Cardiac muscle cell (in vitro differentiated cells and primary cell): ENCODE measurements around the gene ACTL7B. TPM values are rescaled to one million over a fixed set of nuclear protein-coding genes. Genes with fewer than 3 reads are reported as not detected.
"Not testable (repeated sequence)": the region's sequence is repeated elsewhere in the genome, so short reads cannot be mapped to it uniquely, and the experiment has no call there.

Experiments used
- DNase-seq, 2 donors: peaks; one replicate each; pipeline versions ENCODE4 v3.0.0 to v3.0.0-alpha.2; 2010 to 2017; ENCODE audit warnings: low read depth in 1 of 2, low spot score in 1 of 2
- H3K27ac ChIP-seq: fragments of 200-600 bp; sonication (generic); 2 replicates; pipeline ENCODE4 v1.5.1; 2016
- H3K27me3 ChIP-seq: fragments of 200-600 bp; sonication (generic); 2 replicates; pipeline ENCODE4 v1.6.0; 2016; ENCODE audit warnings: control low read depth
- H3K36me3 ChIP-seq: fragments of 200-600 bp; sonication (generic); 2 replicates; pipeline ENCODE4 v1.5.1; 2016; ENCODE audit warnings: control low read depth
- H3K4me1 ChIP-seq: fragments of 200-600 bp; sonication (generic); 2 replicates; pipeline ENCODE4 v1.8.1; 2017; ENCODE audit warnings: low read depth, mild to moderate bottlenecking, mixed run types
- H3K4me3 ChIP-seq: fragments of 200-600 bp; sonication (generic); 2 replicates; pipeline ENCODE4 v1.5.1; 2016; ENCODE audit warnings: mild to moderate bottlenecking
- H3K9me3 ChIP-seq: fragments of 200-600 bp; sonication (generic); 2 replicates; pipeline ENCODE4 v1.5.1; 2017; ENCODE audit warnings: low read depth, mild to moderate bottlenecking, control low read depth
- CTCF ChIP-seq: IDR thresholded peaks from 2 replicates; pipeline ENCODE4 v1.5.1; 2012; ENCODE audit warnings: low read depth, mild to moderate bottlenecking, low read length
- polyA plus RNA-seq: library from polyadenylated mRNA; unstranded; fragments of >200 nt; fragmentation: Nextera tagmentation; extraction: Ambion mirVana; gene quantifications from 2 replicates; pipeline ENCODE4 v1.2.1, GENCODE V29; 2016
- total RNA-seq: library from RNA; depleted of rRNA; stranded (reverse); fragments of >200 nt; gene quantifications from 2 replicates; pipeline ENCODE4 v1.2.3, GENCODE V29; 2016

ACTL7B gene
- total and polyA plus RNA-seq, 2 experiments from 2014 or later, result not detected

GRCh38 chr9:108845947-108846346, 9.8 kb downstream of the ACTL7B start:
- no peak for DNase-seq
- H3K9me3 ChIP-seq, result no peaks in the 10 kb centered on the region
- H3K4me1 ChIP-seq, result no peaks in the 10 kb centered on the region
- no peak for TF ChIP-seq CTCF
- no peak overlapping the region for H3K4me3 ChIP-seq
- no peaks in the 10 kb centered on the region for H3K27me3 ChIP-seq
- no peaks in the 10 kb centered on the region for H3K36me3 ChIP-seq
- H3K27ac ChIP-seq, result no peak overlapping the region

GRCh38 chr9:108845507-108845906, 10.3 kb downstream of the ACTL7B start:
- Histone ChIP-seq H3K27me3 (no peaks in the 10 kb centered on the region), H3K27ac (no peak overlapping the region), H3K36me3 (no peaks in the 10 kb centered on the region), H3K4me1 (no peaks in the 10 kb centered on the region), H3K9me3 (no peaks in the 10 kb centered on the region), H3K4me3 (no peak overlapping the region)
- TF ChIP-seq CTCF, result no peak
- DNase-seq, result no peak

GRCh38 chr9:108844856-108845255, 10.9 kb downstream of the ACTL7B start:
- no peak for DNase-seq
- no peak overlapping the region for H3K4me3 ChIP-seq
- no peak overlapping the region for H3K27ac ChIP-seq
- H3K27me3 ChIP-seq, result no peaks in the 10 kb centered on the region
- TF ChIP-seq CTCF, result no peak
- no peaks in the 10 kb centered on the region for H3K9me3 ChIP-seq
- no peaks in the 10 kb centered on the region for H3K4me1 ChIP-seq
- H3K36me3 ChIP-seq, result no peaks in the 10 kb centered on the region

GRCh38 chr9:108844391-108844790, 11.4 kb downstream of the ACTL7B start:
- no peak for DNase-seq
- Histone ChIP-seq H3K27ac (no peak overlapping the region), H3K4me1 (no peaks in the 10 kb centered on the region), H3K27me3 (no peaks in the 10 kb centered on the region), H3K9me3 (no peaks in the 10 kb centered on the region), H3K36me3 (no peaks in the 10 kb centered on the region), H3K4me3 (no peak overlapping the region)
- TF ChIP-seq CTCF, result no peak

GRCh38 chr9:108842610-108843295, 13.0 kb downstream of the ACTL7B start:
- no peak overlapping the region for H3K4me3 ChIP-seq
- no peaks in the 10 kb centered on the region for H3K36me3 ChIP-seq
- no peaks in the 10 kb centered on the region for H3K27me3 ChIP-seq
- no peak for DNase-seq
- H3K27ac ChIP-seq, result no peak overlapping the region
- no peaks in the 10 kb centered on the region for H3K4me1 ChIP-seq
- H3K9me3 ChIP-seq, result no peaks in the 10 kb centered on the region
- TF ChIP-seq CTCF, result no peak

- not testable (repeated sequence) for H3K27ac ChIP-seq, H3K4me3 ChIP-seq, H3K27me3 ChIP-seq, H3K36me3 ChIP-seq, DNase-seq, H3K4me1 ChIP-seq, H3K9me3 ChIP-seq
Measured at GRCh38 chr9:108839561-108839960, 16.2 kb downstream of the ACTL7B start.
